GM12874 (cell line): Measurements from ENCODE around the gene APOL6.

Experiments
- CTCF ChIP-seq: IDR thresholded peaks from 2 replicates; pipeline ENCODE4 v1.5.1; 2011; ENCODE audit warnings: low read depth, mild to moderate bottlenecking, control low read depth, low read length, moderate library complexity; ENCODE audit not compliant: insufficient read depth

Gene APOL6

GRCh38 chr22:35627267-35628041, 20.8 kb upstream of the APOL6 start:
- peak; percentile 64 for TF ChIP-seq CTCF

- no peak for TF ChIP-seq CTCF
Observed at GRCh38 chr22:35628732-35629131, 19.5 kb upstream of the APOL6 start.

- no peak for TF ChIP-seq CTCF
Observed at GRCh38 chr22:35629406-35630216, 18.6 kb upstream of the APOL6 start.

- TF ChIP-seq CTCF, result no peak
Observed at GRCh38 chr22:35630387-35630793, 17.9 kb upstream of the APOL6 start.

GRCh38 chr22:35630891-35631290, 17.4 kb upstream of the APOL6 start:
- no peak for TF ChIP-seq CTCF

- TF ChIP-seq CTCF, result peak; percentile 81
Observed at GRCh38 chr22:35631597-35631996, 16.6 kb upstream of the APOL6 start.

- no peak for TF ChIP-seq CTCF
Observed at GRCh38 chr22:35632935-35633334, 15.3 kb upstream of the APOL6 start.
